WTC11 (cell line): Measurements from ENCODE around the gene EMC9. TPM values are rescaled to one million over a fixed set of nuclear protein-coding genes. Genes with fewer than 3 reads are reported as not detected.

Experiments
- ATAC-seq: fragments of 200-7000 bp; cut with Tn5 transposase; 2 replicates; pipeline ENCODE4 v1.10.0; 2021; ENCODE audit warnings: mild to moderate bottlenecking, moderate library complexity
- CTCF ChIA-PET: fragments of 300-600 bp; sonication (Branson Sonifier 250); formaldehyde crosslinking; loops from one replicate; lab custom pipeline; 2021; ENCODE audit warnings: antibody characterized with exemption; lab: Charles Lee
- POLR2A ChIA-PET: fragments of 350-600 bp; sonication (Branson Sonifier 250); formaldehyde crosslinking; loops from one replicate; lab custom pipeline; 2021; ENCODE audit warnings: antibody characterized with exemption; lab: Charles Lee
- DNase-seq: peaks from one replicate; pipeline ENCODE4 v3.0.0; 2021; ENCODE audit warnings: low spot score
- H3K27ac Mint-ChIP-seq: 2 replicates; pipeline ENCODE4 v1.8.0; 2021; ENCODE audit warnings: mixed read lengths
- H3K27me3 Mint-ChIP-seq: 2 replicates; pipeline ENCODE4 v1.8.0; 2021; ENCODE audit warnings: low read depth, mild to moderate bottlenecking, moderate library complexity, mixed read lengths
- H3K36me3 Mint-ChIP-seq: 2 replicates; pipeline ENCODE4 v1.8.0; 2021; ENCODE audit warnings: mixed read lengths
- H3K4me1 Mint-ChIP-seq: 2 replicates; pipeline ENCODE4 v1.8.0; 2022; ENCODE audit warnings: mixed read lengths
- H3K4me3 Mint-ChIP-seq: 2 replicates; pipeline ENCODE4 v1.8.0; 2021; ENCODE audit warnings: mild to moderate bottlenecking, moderate library complexity, mixed read lengths
- H3K9me3 Mint-ChIP-seq: 2 replicates; pipeline ENCODE4 v1.8.0; 2021; ENCODE audit warnings: mixed read lengths
- ARID4B ChIP-seq: sonication (generic); formaldehyde crosslinking; IDR thresholded peaks from 2 replicates; pipeline ENCODE4 v1.8.0; 2023; ENCODE audit warnings: missing genetic modification reagents, mild to moderate bottlenecking, borderline replicate concordance
- ATF1 ChIP-seq: sonication (generic); formaldehyde crosslinking; IDR thresholded peaks from 2 replicates; pipeline ENCODE4 v1.8.1; 2023; ENCODE audit warnings: mild to moderate bottlenecking, moderate library complexity, missing genetic modification reagents
- CTCF ChIP-seq: fragments of 200-600 bp; IDR thresholded peaks from 2 replicates; pipeline ENCODE4 v1.8.0; 2022; ENCODE audit warnings: antibody characterized with exemption
- ERG ChIP-seq: fragments of 250-450 bp; sonication (Bioruptor Pico); IDR thresholded peaks from 2 replicates; pipeline ENCODE4 v1.8.0; 2021; ENCODE audit warnings: mild to moderate bottlenecking
- ESRRA ChIP-seq: sonication (generic); formaldehyde crosslinking; IDR thresholded peaks from 2 replicates; pipeline ENCODE4 v1.8.1; 2022; ENCODE audit warnings: mild to moderate bottlenecking, missing genetic modification reagents, borderline replicate concordance
- HMGA2 ChIP-seq: fragments of 250-450 bp; sonication (Bioruptor Pico); IDR thresholded peaks from 2 replicates; pipeline ENCODE4 v1.4.0; 2021; ENCODE audit warnings: mild to moderate bottlenecking, moderate library complexity
- JUN ChIP-seq: sonication (generic); formaldehyde crosslinking; IDR thresholded peaks from 2 replicates; pipeline ENCODE4 v1.8.0; 2023; ENCODE audit warnings: mild to moderate bottlenecking, missing genetic modification reagents
- NFATC4 ChIP-seq: fragments of 250-450 bp; sonication (Bioruptor Pico); IDR thresholded peaks from 2 replicates; pipeline ENCODE4 v1.9.0; 2021; ENCODE audit warnings: mild to moderate bottlenecking
- NR2C2 ChIP-seq: sonication (generic); formaldehyde crosslinking; IDR thresholded peaks from 2 replicates; pipeline ENCODE4 v1.8.0; 2022; ENCODE audit warnings: mild to moderate bottlenecking, missing genetic modification reagents
- PRRX2 ChIP-seq: fragments of 250-450 bp; sonication (Bioruptor Pico); IDR thresholded peaks from 2 replicates; pipeline ENCODE4 v1.8.0; 2021; ENCODE audit warnings: mild to moderate bottlenecking
- SMAD3 ChIP-seq: sonication (generic); formaldehyde crosslinking; IDR thresholded peaks from 2 replicates; pipeline ENCODE4 v1.8.0; 2022; ENCODE audit warnings: missing genetic modification reagents, mild to moderate bottlenecking, borderline replicate concordance
- ZBTB43 ChIP-seq: sonication (generic); formaldehyde crosslinking; IDR thresholded peaks from 2 replicates; pipeline ENCODE4 v1.8.1; 2023; ENCODE audit warnings: mild to moderate bottlenecking, missing genetic modification reagents
- ZNF396 ChIP-seq: fragments of 250-450 bp; sonication (Bioruptor Pico); IDR thresholded peaks from 2 replicates; pipeline ENCODE4 v1.8.0; 2021; ENCODE audit warnings: mild to moderate bottlenecking, moderate library complexity, borderline replicate concordance
- ZNF425 ChIP-seq: fragments of 250-450 bp; sonication (Bioruptor Pico); conservative IDR thresholded peaks from 2 replicates; pipeline ENCODE4 v1.9.0; 2021; ENCODE audit warnings: mild to moderate bottlenecking
- total RNA-seq: library from RNA; stranded (reverse); gene quantifications from 3 replicates; pipeline ENCODE4 v1.2.3, GENCODE V29; 2021

The EMC9 gene
- total RNA-seq, 1 experiment from 2014 or later, result 44.4 TPM

GRCh38 chr14:24149302-24149969 lies 8.0 kb upstream of the EMC9 start (continued):
- TF ChIP-seq ZNF425 (CRISPR knock-in tag) (no peak), HMGA2 (CRISPR knock-in tag) (no peak), SMAD3 (CRISPR knock-in tag) (no peak), NR2C2 (no peak), ZNF396 (CRISPR knock-in tag) (no peak), PRRX2 (no peak), ZBTB43 (no peak), ARID4B (CRISPR knock-in tag) (no peak), ESRRA (CRISPR knock-in tag) (no peak), ERG (CRISPR knock-in tag) (no peak), NFATC4 (no peak), CTCF (no peak)

GRCh38 chr14:24147761-24148428 lies 6.5 kb upstream of the EMC9 start:
- no peak for ATAC-seq
- ChIA-PET CTCF (interaction anchor here (0.9 to 4.1 kb wide), 8 partner anchors 12 to 152 kb away, joined by 3 to 55 read pairs (median 10); partner anchors contain the start of genes DCAF11, DHRS1, IPO4 and IRF9), POLR2A (interaction anchor here (0.6 to 3.3 kb wide), 8 partner anchors 10 to 115 kb away, joined by 3 to 24 read pairs (median 8); partner anchors contain the start of genes CHMP4A, DCAF11, IRF9 and NRL)
- H3K27me3 Mint-ChIP-seq, result no peaks in the 10 kb centered on the region
- TF ChIP-seq ARID4B (CRISPR knock-in tag) (0 out of 2 replicates have a peak, but pooled peaks have one; percentile 14), JUN (CRISPR knock-in tag) (0 out of 2 replicates have a peak, but pooled peaks have one; percentile 6), ATF1 (no peak)
- peak overlapping the region; percentile 99 for H3K4me3 Mint-ChIP-seq
- peak; percentile 28 for DNase-seq
- peaks cover 21% of the 10 kb centered on the region for H3K4me1 Mint-ChIP-seq
- no peaks in the 10 kb centered on the region for H3K9me3 Mint-ChIP-seq
- peaks cover 48% of the 10 kb centered on the region for H3K36me3 Mint-ChIP-seq
- H3K27ac Mint-ChIP-seq, result no peak overlapping the region; the same call in 1 of the 2 replicates
